Heart right ventricle (tissue), 16 donors: ENCODE data around the gene PXT1. TPM values are rescaled to one million over a fixed set of nuclear protein-coding genes. Genes with fewer than 3 reads are reported as not detected.

Source experiments
- ATAC-seq, 8 donors: fragments of 200-7000 bp; cut with Tn5 transposase; one replicate each; pipeline ENCODE4 v1.9.1; 2020; ENCODE audit warnings: mild to moderate bottlenecking in 8 of 8, moderate library complexity in 8 of 8, moderate number of reproducible peaks in 1 of 8
- DNase-seq, 2 donors: peaks; one replicate each; pipeline ENCODE4 v3.0.0-alpha.2; 2020
- H3K27ac ChIP-seq, 10 donors: fragments of 200-600 bp; sonication (generic) in 2 of 10; one replicate each; pipeline versions ENCODE4 v1.5.0 to v1.8.0; 2020 to 2022; ENCODE audit warnings: mild to moderate bottlenecking in 3 of 10
- H3K27me3 ChIP-seq, 7 donors: fragments of 200-600 bp; one replicate each; pipeline ENCODE4 v1.8.0; 2021 to 2022; ENCODE audit warnings: mild to moderate bottlenecking in 2 of 7
- H3K36me3 ChIP-seq, 9 donors: fragments of 200-600 bp; sonication (generic) in 1 of 9; one replicate each; pipeline versions ENCODE4 v1.5.0 to v1.8.0; 2020 to 2022; ENCODE audit warnings: mild to moderate bottlenecking in 2 of 9
- H3K4me1 ChIP-seq, 9 donors: fragments of 200-600 bp; sonication (generic) in 1 of 9; one replicate each; pipeline versions ENCODE4 v1.5.0 to v1.8.0; 2020 to 2022; ENCODE audit warnings: mild to moderate bottlenecking in 4 of 9
- H3K4me3 ChIP-seq, 10 donors: fragments of 200-600 bp; sonication (generic) in 2 of 10; one replicate each; pipeline versions ENCODE4 v1.5.0 to v1.8.0; 2020 to 2022; ENCODE audit warnings: mild to moderate bottlenecking in 7 of 10, moderate library complexity in 2 of 10
- H3K9me3 ChIP-seq, 11 donors: fragments of 200-600 bp in 10 of 11; sonication (generic) in 2 of 11; one replicate each; pipeline versions ENCODE4 v1.5.0 to v1.8.0; 2013 to 2022; ENCODE audit warnings: mild to moderate bottlenecking in 2 of 11, control low read depth in 1 of 11, moderate library complexity in 1 of 11
- CTCF ChIP-seq, 9 donors: fragments of 200-600 bp; sonication (generic) in 2 of 9; IDR thresholded peaks; one replicate each; pipeline versions ENCODE4 v1.5.0 to v1.8.0; 2021 to 2022; ENCODE audit warnings: antibody characterized with exemption in 9 of 9, mild to moderate bottlenecking in 5 of 9, moderate library complexity in 1 of 9
- WGBS, 2 donors: extraction: QIAGEN DNeasy Blood & Tissue Kit; methylation state at CpG; one replicate each; pipeline ENCODE4 v1.1.7; 2013; ENCODE audit warnings: inconsistent platforms in 1 of 2; 5-methylcytosine and 5-hydroxymethylcytosine counted together
- intact Hi-C, 10 donors: fragments of 100-400 bp; cut with DNase I; formaldehyde crosslinking; loops; one replicate each; pipeline versions ENCODE4 v1.11.1 to v1.14.2; 2022
- polyA plus RNA-seq, 2 donors: library from polyadenylated mRNA; stranded (reverse); fragments of 200-250 nt; gene quantifications; one replicate each; pipeline ENCODE4 v1.2.3, GENCODE V29; 2013
- total RNA-seq, 10 donors: library from RNA; stranded (reverse); fragmentation: NEBNext Ultra II Directional in 3 of 10; extraction: Animal tissue kit (Norgen Biotek cat#: 25700) in 3 of 10; gene quantifications; one replicate each; pipeline versions ENCODE4 v1.2.1 to v1.2.4, GENCODE V29; 2021 to 2023
- donor health status: Arrhythmogenic right ventricular cardiomyopathy.
- donor health status: ischemic (EF 13 %, LVEDD 7.1; RV severe dilation, severe dysfunction).
- donor health status: healthy with polysubstance abuse.
- donor health status: DM: no; HTN: yes; CAD: no.
- donor health status: DM: no; HTN: no; CAD: no.
- donor health status: ischemic (EF 25% LVEDD 6.9; RV normal size, moderate dysfunction).
- donor health status: ischemic (EF 25% LVEDD 5.7; RV mildly dilated, moderate dysfunction).
- donor health status: healthy.
- donor health status: DM: yes; HTN: yes; CAD: no.
- donor health status: Ischemic cardiomyopathy.
- donor health status: ischemic (EF 35%, LVEDD 5.7; RV mildly dilated, moderate dysfunction).
- donor health status: nonischemic (EF 11% LVEDD 7.7; RV severe dilation, severe dysfunction).
- donor health status: DM: yes; HTN: yes; CAD: no.
- donor health status: PGD.
- donor health status: ischemic (EF 29% LVEDD 5.4; RV normal size, mild dysfunction).
- donor health status: nonischemic (EF 23%, LVEDD 6.1; RV moderate dilation, normal function).

Gene PXT1
- total and polyA plus RNA-seq, 12 donors = 0.15 to 0.34 (median 0.23) TPM; not detected in 5

- intact Hi-C loops = no loop called here
- TF ChIP-seq CTCF (IDR thresholded peaks at IDR 0.05) = no peak
- H3K9me3 ChIP-seq = no peaks in the 10 kb centered on the region
- no peak overlapping the region for H3K4me3 ChIP-seq
- ATAC-seq = no peak
- 98% methylated on average over 2 of the region's 2 CpGs for WGBS, 2 donors
- peaks cover 0 to 35% (median 0%) of the 10 kb centered on the region in 9 donors for H3K36me3 ChIP-seq
- no peak overlapping the region for H3K27ac ChIP-seq
- no peak for DNase-seq
- H3K4me1 ChIP-seq = peaks cover 0 to 8% (median 0%) of the 10 kb centered on the region in 9 donors
- peaks cover 0 to 12% (median 0%) of the 10 kb centered on the region in 7 donors for H3K27me3 ChIP-seq
Observed at GRCh38 chr6:36370638-36371037, 72.0 kb downstream of the PXT1 start.

GRCh38 chr6:36368921-36369865 is 73.5 kb downstream of the PXT1 start:
- peaks cover 0 to 16% (median 0%) of the 10 kb centered on the region in 7 donors for H3K27me3 ChIP-seq
- H3K4me3 ChIP-seq = no peak overlapping the region
- peaks cover 0 to 33% (median 0%) of the 10 kb centered on the region in 9 donors for H3K36me3 ChIP-seq
- 90% methylated on average over 14 of the region's 14 CpGs for WGBS, 2 donors
- no peaks in the 10 kb centered on the region for H3K9me3 ChIP-seq
- DNase-seq (no peak), ATAC-seq (no peak)
- H3K27ac ChIP-seq = no peak overlapping the region
- intact Hi-C loops = loop anchor here in 4 of 10 donors (10.0 kb wide), 2 partner anchors 244 to 344 kb away; partner anchors contain the start of genes MAPK14 (in 2 of the 4) and SLC26A8 (in 2 of the 4)
- peaks cover 0 to 15% (median 0%) of the 10 kb centered on the region in 9 donors for H3K4me1 ChIP-seq
- TF ChIP-seq CTCF (IDR thresholded peaks at IDR 0.05) = no peak

- no peaks in the 10 kb centered on the region for H3K9me3 ChIP-seq
- H3K4me3 ChIP-seq = no peak overlapping the region
- TF ChIP-seq CTCF (IDR thresholded peaks at IDR 0.05) = no peak
- no peak for DNase-seq
- peaks cover 0 to 15% (median 0%) of the 10 kb centered on the region in 9 donors for H3K4me1 ChIP-seq
- intact Hi-C loops = loop anchor here in 4 of 10 donors (10.0 kb wide), 2 partner anchors 244 to 344 kb away; partner anchors contain the start of genes MAPK14 (in 2 of the 4) and SLC26A8 (in 2 of the 4)
- peaks cover 0 to 33% (median 0%) of the 10 kb centered on the region in 9 donors for H3K36me3 ChIP-seq
- 82 to 84% methylated on average over 1 of the region's 1 CpG for WGBS, 2 donors
- no peak overlapping the region for H3K27ac ChIP-seq
- peaks cover 0 to 16% (median 0%) of the 10 kb centered on the region in 7 donors for H3K27me3 ChIP-seq
- no peak for ATAC-seq
Observed at GRCh38 chr6:36368421-36368820, 74.2 kb downstream of the PXT1 start.

GRCh38 chr6:36367743-36368142 is 74.9 kb downstream of the PXT1 start:
- DNase-seq (no peak), ATAC-seq (no peak)
- TF ChIP-seq CTCF (IDR thresholded peaks at IDR 0.05) = no peak
- Histone ChIP-seq H3K4me1 (peaks cover 0 to 15% (median 0%) of the 10 kb centered on the region in 9 donors), H3K27ac (no peak overlapping the region), H3K9me3 (no peaks in the 10 kb centered on the region), H3K4me3 (no peak overlapping the region), H3K36me3 (peaks cover 0 to 28% (median 0%) of the 10 kb centered on the region in 9 donors), H3K27me3 (peaks cover 0 to 11% (median 0%) of the 10 kb centered on the region in 7 donors)
- WGBS, 2 donors = 92 to 99% methylated on average over 3 of the region's 3 CpGs
- intact Hi-C loops = loop anchor here in 4 of 10 donors (10.0 kb wide), 2 partner anchors 243 to 343 kb away; partner anchors contain the start of genes MAPK14 (in 2 of the 4) and SLC26A8 (in 2 of the 4)
